Ovary (tissue), 3 donors: ENCODE results near the gene FTCD.

Experiments
- CTCF ChIP-seq, 3 donors: fragments of 450-650 bp in 2 of 3; fragments of 200-600 bp in 1 of 3; IDR thresholded peaks; one replicate each; pipeline versions ENCODE4 v1.5.1 to v1.8.0; 2016 to 2022; ENCODE audit warnings: antibody characterized with exemption in 3 of 3, mild to moderate bottlenecking in 1 of 3
- EP300 ChIP-seq: sonication (generic); formaldehyde crosslinking; IDR thresholded peaks from one replicate; pipeline ENCODE4 v1.6.1; 2017; ENCODE audit warnings: antibody characterized with exemption
- POLR2A ChIP-seq: fragments of 450-650 bp; IDR thresholded peaks from one replicate; pipeline ENCODE4 v1.6.1; 2017; ENCODE audit warnings: antibody characterized with exemption, mild to moderate bottlenecking, moderate library complexity
- donor health status: DM: no; HTN: no; CAD: no.

GRCh38 chr21:46155514-46156377 is at the start of gene FTCD:
- TF ChIP-seq CTCF (IDR thresholded peaks at IDR 0.05) (no peak), POLR2A (no peak), EP300 (no peak)
